Vagina (tissue), 2 donors: Measurements from ENCODE around the gene MAP1LC3B.

Source experiments
- CTCF ChIP-seq, 3 experiments: fragments of 450-650 bp in 2 of 3; fragments of 200-600 bp in 1 of 3; sonication (generic) in 1 of 3; IDR thresholded peaks; one replicate each; pipeline ENCODE4 v1.5.1; 2017 to 2019; ENCODE audit warnings: antibody characterized with exemption in 3 of 3, mild to moderate bottlenecking in 2 of 3, moderate library complexity in 2 of 3
- POLR2A ChIP-seq, 2 donors: fragments of 450-650 bp; IDR thresholded peaks; one replicate each; pipeline ENCODE4 v1.6.1; 2017; ENCODE audit warnings: antibody characterized with exemption in 2 of 2, mild to moderate bottlenecking in 2 of 2, moderate library complexity in 2 of 2

- TF ChIP-seq CTCF (IDR thresholded peaks at IDR 0.05) = no peak
- no peak for TF ChIP-seq POLR2A (IDR thresholded peaks at IDR 0.05)
Observed at GRCh38 chr16:87367529-87367928, 24.6 kb upstream of the MAP1LC3B start.
